K562 (cell line): ENCODE data around the gene SLC31A2. TPM values are rescaled to one million over a fixed set of nuclear protein-coding genes. Genes with fewer than 3 reads are reported as not detected.
A peak's percentile ranks its signal among the peaks of the same experiment; 100 is the strongest.

Experiments used
- HDAC3 ChIP-seq: fragments of 450-650 bp; IDR thresholded peaks from 2 replicates; pipeline ENCODE4 v1.6.1; 2018; ENCODE audit warnings: borderline replicate concordance, mild to moderate bottlenecking, moderate library complexity; ENCODE audit not compliant: partially characterized antibody
- ILF3 ChIP-seq: fragments of 450-650 bp; IDR thresholded peaks from 2 replicates; pipeline ENCODE4 v1.6.1; 2018; ENCODE audit warnings: antibody characterized with exemption, mild to moderate bottlenecking, moderate library complexity, borderline replicate concordance
- MAFG ChIP-seq: fragments of 450-650 bp; conservative IDR thresholded peaks from 2 replicates; pipeline ENCODE4 v1.6.1; 2016; ENCODE audit warnings: missing genetic modification characterization, missing compliant biosample characterization
- MYC ChIP-seq, 2 experiments: fragments of 250-450 bp in 1 of 2; sonication (Bioruptor Pico) in 1 of 2; IDR thresholded peaks; 2 replicates each; pipeline versions ENCODE4 v1.5.1 to v1.6.1; 2012 to 2021; ENCODE audit warnings: low read depth in 2 of 2, borderline replicate concordance in 1 of 2, improper control_type of control experiment in 1 of 2, low read length in 1 of 2, mild to moderate bottlenecking in 1 of 2, moderate library complexity in 1 of 2
- NFIX ChIP-seq: fragments of 250-450 bp; sonication (Bioruptor Pico); IDR thresholded peaks from 2 replicates; pipeline ENCODE4 v1.4.0; 2020; ENCODE audit warnings: low read depth, mild to moderate bottlenecking, moderate library complexity
- PRPF4 ChIP-seq: fragments of 200-400 bp; formaldehyde crosslinking; IDR thresholded peaks from one replicate; pipeline ENCODE4 v1.6.1; 2017; ENCODE audit warnings: low read length, low read depth, mild to moderate bottlenecking; ENCODE audit not compliant: insufficient read depth, poor library complexity, severe bottlenecking
- polyA plus RNA-seq, 8 experiments: library from polyadenylated mRNA; depleted of rRNA in 4 of 8; stranded (reverse) in 5 of 8; unstranded in 3 of 8; fragments of >200 nt; fragmentation: Nextera tagmentation in 2 of 8; fragmentation: Illumina TruSeq in 1 of 8; extraction: Ambion mirVana in 2 of 8; extraction: Trizol in 1 of 8; gene quantifications; 2 replicates each; pipeline versions ENCODE4 v1.2.1 to v1.2.3, GENCODE V29; 2011 to 2014; ENCODE audit warnings: inconsistent platforms in 1 of 8, missing spikeins in 1 of 8
- total RNA-seq, 7 experiments: library from RNA; depleted of rRNA in 6 of 7; stranded (reverse); fragments of >200 nt in 6 of 7; fragmentation: Illumina TruSeq in 2 of 7; extraction: Trizol in 2 of 7; gene quantifications; 2 replicates each; pipeline versions ENCODE4 v1.2.1 to v1.2.3, GENCODE V29; 2011 to 2021; ENCODE audit warnings: low replicate concordance in 1 of 7
- TF ChIP-seq, protein P1 (sequence below), 2 experiments: fragments of 450-650 bp in 1 of 2; sonication (generic) in 1 of 2; formaldehyde crosslinking in 1 of 2; IDR thresholded peaks; 2 replicates each; pipeline versions ENCODE4 v1.7.1 to v1.9.0; 2016 to 2022; ENCODE audit warnings: inconsistent platforms in 1 of 2, mild to moderate bottlenecking in 1 of 2, missing genetic modification reagents in 1 of 2
- TF ChIP-seq, protein P2 (sequence below), 3 experiments: IDR thresholded peaks in 2 of 3; conservative IDR thresholded peaks in 1 of 3; 2 replicates each; pipeline ENCODE4 v1.5.1; 2011 to 2012; ENCODE audit warnings: low read length in 3 of 3, mild to moderate bottlenecking in 3 of 3, control low read depth in 2 of 3, improper control_type of control experiment in 1 of 3, inconsistent platforms in 1 of 3, low read depth in 1 of 3, mixed read lengths in 1 of 3, moderate library complexity in 1 of 3; ENCODE audit not compliant: insufficient read depth in 2 of 3
- TF ChIP-seq, protein P3 (sequence below): sonication (generic); formaldehyde crosslinking; IDR thresholded peaks from 2 replicates; pipeline ENCODE4 v1.9.0; 2022; ENCODE audit warnings: mild to moderate bottlenecking, missing genetic modification reagents
- TF ChIP-seq, protein P4 (sequence below), 2 experiments: fragments of 450-650 bp; IDR thresholded peaks; 2 replicates each; pipeline ENCODE4 v1.6.1; 2016

SLC31A2 gene
- total and polyA plus RNA-seq, 9 of the 15 experiments (the other 6 are each of a cell fraction or from before 2014, with no cell fraction given), result 1.5 to 4.3 (median 2.3) TPM

DNA sequence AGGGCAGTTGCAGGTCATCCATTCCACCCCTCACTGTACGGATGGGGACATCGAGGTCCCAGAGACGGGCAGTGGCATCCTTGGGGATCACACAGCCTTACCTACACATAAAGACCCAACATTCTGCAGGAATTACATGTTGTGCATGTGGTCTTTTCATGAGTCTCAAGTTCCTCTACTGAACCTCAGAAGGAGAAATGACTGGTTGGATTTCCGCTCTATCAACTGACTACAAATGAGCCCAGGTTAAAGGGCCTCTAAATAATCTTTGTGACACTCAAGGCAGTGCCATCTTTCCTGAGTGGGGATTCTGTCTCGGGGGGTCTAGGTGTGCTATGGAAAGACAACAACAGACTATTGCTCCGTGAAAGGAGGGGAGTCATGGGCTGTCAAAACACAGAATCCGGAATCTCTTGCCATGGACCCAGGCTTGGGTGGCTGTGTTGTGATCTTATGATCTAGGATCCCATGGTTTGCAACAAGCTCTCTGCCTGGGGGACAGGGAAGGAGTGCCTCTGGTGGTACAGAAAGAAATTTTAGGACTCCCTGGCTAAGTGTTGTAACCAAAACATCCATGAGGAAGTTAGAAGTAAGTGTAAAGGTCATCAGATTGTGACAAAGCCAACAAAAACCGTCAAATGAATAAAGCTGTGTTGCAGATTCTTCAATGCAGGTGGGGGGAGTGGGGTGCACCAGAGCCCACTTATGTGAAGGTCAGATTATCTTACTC lies 1.9 kb upstream of the SLC31A2 start (continued):
- TF ChIP-seq, protein P1, sequence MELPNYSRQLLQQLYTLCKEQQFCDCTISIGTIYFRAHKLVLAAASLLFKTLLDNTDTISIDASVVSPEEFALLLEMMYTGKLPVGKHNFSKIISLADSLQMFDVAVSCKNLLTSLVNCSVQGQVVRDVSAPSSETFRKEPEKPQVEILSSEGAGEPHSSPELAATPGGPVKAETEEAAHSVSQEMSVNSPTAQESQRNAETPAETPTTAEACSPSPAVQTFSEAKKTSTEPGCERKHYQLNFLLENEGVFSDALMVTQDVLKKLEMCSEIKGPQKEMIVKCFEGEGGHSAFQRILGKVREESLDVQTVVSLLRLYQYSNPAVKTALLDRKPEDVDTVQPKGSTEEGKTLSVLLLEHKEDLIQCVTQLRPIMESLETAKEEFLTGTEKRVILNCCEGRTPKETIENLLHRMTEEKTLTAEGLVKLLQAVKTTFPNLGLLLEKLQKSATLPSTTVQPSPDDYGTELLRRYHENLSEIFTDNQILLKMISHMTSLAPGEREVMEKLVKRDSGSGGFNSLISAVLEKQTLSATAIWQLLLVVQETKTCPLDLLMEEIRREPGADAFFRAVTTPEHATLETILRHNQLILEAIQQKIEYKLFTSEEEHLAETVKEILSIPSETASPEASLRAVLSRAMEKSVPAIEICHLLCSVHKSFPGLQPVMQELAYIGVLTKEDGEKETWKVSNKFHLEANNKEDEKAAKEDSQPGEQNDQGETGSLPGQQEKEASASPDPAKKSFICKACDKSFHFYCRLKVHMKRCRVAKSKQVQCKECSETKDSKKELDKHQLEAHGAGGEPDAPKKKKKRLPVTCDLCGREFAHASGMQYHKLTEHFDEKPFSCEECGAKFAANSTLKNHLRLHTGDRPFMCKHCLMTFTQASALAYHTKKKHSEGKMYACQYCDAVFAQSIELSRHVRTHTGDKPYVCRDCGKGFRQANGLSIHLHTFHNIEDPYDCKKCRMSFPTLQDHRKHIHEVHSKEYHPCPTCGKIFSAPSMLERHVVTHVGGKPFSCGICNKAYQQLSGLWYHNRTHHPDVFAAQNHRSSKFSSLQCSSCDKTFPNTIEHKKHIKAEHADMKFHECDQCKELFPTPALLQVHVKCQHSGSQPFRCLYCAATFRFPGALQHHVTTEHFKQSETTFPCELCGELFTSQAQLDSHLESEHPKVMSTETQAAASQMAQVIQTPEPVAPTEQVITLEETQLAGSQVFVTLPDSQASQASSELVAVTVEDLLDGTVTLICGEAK (IDR thresholded peaks at IDR 0.05), result peak; percentile 65
- TF ChIP-seq, protein P1 (CRISPR knock-in tag; IDR thresholded peaks at IDR 0.05), result no peak
- TF ChIP-seq PRPF4, result no peak
- no peak for TF ChIP-seq HDAC3
- TF ChIP-seq, protein P2, sequence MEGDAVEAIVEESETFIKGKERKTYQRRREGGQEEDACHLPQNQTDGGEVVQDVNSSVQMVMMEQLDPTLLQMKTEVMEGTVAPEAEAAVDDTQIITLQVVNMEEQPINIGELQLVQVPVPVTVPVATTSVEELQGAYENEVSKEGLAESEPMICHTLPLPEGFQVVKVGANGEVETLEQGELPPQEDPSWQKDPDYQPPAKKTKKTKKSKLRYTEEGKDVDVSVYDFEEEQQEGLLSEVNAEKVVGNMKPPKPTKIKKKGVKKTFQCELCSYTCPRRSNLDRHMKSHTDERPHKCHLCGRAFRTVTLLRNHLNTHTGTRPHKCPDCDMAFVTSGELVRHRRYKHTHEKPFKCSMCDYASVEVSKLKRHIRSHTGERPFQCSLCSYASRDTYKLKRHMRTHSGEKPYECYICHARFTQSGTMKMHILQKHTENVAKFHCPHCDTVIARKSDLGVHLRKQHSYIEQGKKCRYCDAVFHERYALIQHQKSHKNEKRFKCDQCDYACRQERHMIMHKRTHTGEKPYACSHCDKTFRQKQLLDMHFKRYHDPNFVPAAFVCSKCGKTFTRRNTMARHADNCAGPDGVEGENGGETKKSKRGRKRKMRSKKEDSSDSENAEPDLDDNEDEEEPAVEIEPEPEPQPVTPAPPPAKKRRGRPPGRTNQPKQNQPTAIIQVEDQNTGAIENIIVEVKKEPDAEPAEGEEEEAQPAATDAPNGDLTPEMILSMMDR (IDR thresholded peaks at IDR 0.05 in 2 of 3, conservative IDR thresholded peaks at IDR 0.05 in 1 of 3; ENCODE audit: insufficient read depth in 2 of 3, low read depth in 1 of 3, low read length in 3 of 3), result peak in 1 of 3 experiments; percentile 21; a peak in 1 of 6 replicates
- no peak for TF ChIP-seq MAFG (tag)
- no peak for TF ChIP-seq MYC (IDR thresholded peaks at IDR 0.05; ENCODE audit: low read depth, low read length)
- no peak for TF ChIP-seq MYC (CRISPR knock-in tag; IDR thresholded peaks at IDR 0.05; ENCODE audit: borderline replicate concordance, low read depth)
- no peak for TF ChIP-seq NFIX (CRISPR knock-in tag)
- TF ChIP-seq, protein P3, sequence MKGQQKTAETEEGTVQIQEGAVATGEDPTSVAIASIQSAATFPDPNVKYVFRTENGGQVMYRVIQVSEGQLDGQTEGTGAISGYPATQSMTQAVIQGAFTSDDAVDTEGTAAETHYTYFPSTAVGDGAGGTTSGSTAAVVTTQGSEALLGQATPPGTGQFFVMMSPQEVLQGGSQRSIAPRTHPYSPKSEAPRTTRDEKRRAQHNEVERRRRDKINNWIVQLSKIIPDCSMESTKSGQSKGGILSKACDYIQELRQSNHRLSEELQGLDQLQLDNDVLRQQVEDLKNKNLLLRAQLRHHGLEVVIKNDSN (CRISPR knock-in tag), result no peak
- TF ChIP-seq, protein P4, sequence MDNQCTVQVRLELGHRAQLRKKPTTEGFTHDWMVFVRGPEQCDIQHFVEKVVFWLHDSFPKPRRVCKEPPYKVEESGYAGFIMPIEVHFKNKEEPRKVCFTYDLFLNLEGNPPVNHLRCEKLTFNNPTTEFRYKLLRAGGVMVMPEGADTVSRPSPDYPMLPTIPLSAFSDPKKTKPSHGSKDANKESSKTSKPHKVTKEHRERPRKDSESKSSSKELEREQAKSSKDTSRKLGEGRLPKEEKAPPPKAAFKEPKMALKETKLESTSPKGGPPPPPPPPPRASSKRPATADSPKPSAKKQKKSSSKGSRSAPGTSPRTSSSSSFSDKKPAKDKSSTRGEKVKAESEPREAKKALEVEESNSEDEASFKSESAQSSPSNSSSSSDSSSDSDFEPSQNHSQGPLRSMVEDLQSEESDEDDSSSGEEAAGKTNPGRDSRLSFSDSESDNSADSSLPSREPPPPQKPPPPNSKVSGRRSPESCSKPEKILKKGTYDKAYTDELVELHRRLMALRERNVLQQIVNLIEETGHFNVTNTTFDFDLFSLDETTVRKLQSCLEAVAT (IDR thresholded peaks at IDR 0.05), result no peak
- no peak for TF ChIP-seq ILF3
